A549 treated with AZD9567 at 1 μM for 4 hours (cell line): ENCODE data around the gene MGME1. TPM values are rescaled to one million over a fixed set of nuclear protein-coding genes. Genes with fewer than 3 reads are reported as not detected.

ENCODE experiments used
- total RNA-seq: library from RNA; stranded (reverse); fragments of 200-300 nt; extraction: Qiagen RNA extraction; gene quantifications from 5 replicates; pipeline ENCODE4 v1.2.3, GENCODE V29; 2022; ENCODE audit not compliant: insufficient read depth

The MGME1 gene, protein sequence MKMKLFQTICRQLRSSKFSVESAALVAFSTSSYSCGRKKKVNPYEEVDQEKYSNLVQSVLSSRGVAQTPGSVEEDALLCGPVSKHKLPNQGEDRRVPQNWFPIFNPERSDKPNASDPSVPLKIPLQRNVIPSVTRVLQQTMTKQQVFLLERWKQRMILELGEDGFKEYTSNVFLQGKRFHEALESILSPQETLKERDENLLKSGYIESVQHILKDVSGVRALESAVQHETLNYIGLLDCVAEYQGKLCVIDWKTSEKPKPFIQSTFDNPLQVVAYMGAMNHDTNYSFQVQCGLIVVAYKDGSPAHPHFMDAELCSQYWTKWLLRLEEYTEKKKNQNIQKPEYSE
- total RNA-seq = 37.5 to 57.9 TPM (median 38.7 TPM) in 5 replicates

DNA sequence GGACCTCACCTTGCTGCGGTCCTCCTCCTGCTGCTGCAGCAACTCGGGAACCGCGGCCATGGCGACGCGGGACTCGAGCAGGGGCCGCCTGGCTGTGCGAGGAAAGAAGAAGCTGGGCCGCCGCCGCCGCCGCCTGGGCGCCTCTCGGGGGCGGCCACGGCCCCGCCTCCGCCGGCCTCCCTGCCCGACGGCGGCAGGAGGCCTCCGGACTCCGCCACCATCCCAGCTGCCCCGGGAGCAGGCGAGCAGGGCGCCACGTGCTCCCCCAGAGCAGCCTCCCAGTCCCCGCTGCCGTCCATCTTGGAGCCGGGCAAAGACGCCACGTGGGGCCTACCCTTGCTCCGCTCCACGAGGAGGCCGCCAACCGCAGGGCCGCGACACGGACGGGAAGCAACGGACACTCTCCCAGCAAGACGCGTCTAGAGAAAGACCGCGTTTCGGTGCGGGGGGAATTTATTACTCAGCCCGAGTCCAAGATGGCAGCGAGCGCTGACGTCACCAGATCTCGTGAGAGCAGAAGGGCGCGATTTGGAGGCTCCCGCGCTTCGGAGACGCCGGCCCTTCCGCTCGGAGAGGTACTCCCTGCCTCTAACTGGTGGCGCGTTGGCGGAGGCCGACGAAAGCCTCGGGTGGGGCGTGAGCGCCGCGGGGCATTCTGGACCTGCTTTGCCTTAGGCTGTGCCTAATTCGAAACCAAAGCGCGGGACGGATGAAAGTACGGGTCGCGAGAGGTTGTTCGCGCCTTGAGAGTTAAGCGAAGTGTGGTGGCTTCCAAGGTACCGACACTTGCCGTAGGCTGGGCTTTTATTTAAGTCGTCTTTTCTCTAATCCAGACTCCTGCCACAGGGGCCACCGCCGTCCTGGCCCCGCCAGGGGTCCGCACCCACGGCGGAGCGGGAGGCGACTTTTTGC, at the start of gene MGME1, which contains the start of gene SNX5:
MGME1 (plus strand) TSS at position 653 of the 912 bp plus-strand sequence. CDS start 842 bp downstream, outside the sequence.
SNX5 (minus strand) TSS at position 429 of the 912 bp plus-strand sequence; CDS start at position 60, 369 bp downstream.

Other genes starting within 250 kb of the MGME1 start
- gene SNX5, start 224 bp upstream of the MGME1 start, total RNA-seq = 246 to 259 TPM (median 248 TPM) in 5 replicates
- 0.14 to 0.41 TPM (median 0.18 TPM) in 4 of 5 replicates, not detected in the other for gene OVOL2, start 88.9 kb downstream of the MGME1 start, total RNA-seq
- 9.0 to 12.1 TPM (median 10.9 TPM) in 5 replicates for gene KAT14, start 168.8 kb downstream of the MGME1 start, total RNA-seq
- 17.1 to 26.1 TPM (median 24.7 TPM) in 5 replicates for gene PET117, start 168.8 kb downstream of the MGME1 start, total RNA-seq